Activated T-cell treated with anti-CD3 and anti-CD28 coated beads for 4 hours (primary cell): Measurements from ENCODE around the gene ACOX2.
A peak's percentile ranks its signal among the peaks of the same experiment; 100 is the strongest.

ENCODE experiments used
- DNase-seq: peaks from one replicate; pipeline ENCODE4 v3.0.0-alpha.2; 2020

Gene ACOX2

DNA sequence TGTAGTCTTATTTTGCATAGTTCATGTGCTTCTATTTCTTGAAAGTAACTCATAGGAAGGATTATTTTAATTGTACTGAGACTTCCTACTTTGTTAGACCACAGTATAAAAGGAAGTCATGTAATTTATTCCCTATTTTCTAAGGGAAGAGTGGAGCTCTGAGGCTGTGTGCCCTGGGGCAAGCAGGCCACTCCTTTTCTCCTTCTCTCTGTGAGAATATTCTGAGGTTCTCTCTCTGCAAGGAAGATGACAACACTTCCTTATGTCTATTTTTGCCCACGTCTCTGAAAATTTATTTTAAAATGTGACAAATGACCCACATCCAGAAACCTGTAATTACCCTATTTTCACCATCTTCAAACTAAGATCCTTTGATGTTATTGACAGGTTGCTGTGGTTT, 34.1 kb downstream of the ACOX2 start:
- no peak for DNase-seq

DNA sequence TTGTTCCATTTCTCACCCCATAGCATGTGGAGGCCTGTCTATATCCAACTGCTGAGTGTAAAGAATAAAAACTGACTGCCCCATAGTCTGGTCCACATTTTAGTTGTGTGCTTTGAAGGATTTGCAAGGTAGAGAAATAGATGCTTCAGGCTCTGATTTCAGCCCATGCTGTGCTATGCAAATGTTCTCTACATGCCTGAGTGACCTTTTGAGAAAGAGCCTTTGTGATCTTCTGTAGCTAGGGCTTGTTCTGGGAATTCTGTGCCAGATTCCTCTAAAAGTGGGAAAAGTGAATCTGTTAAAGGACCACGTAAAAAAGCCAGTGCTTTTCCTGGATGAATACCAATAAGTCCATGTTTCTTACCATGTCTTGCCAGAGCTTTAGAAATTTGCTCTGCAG, 39.9 kb downstream of the ACOX2 start:
- no peak for DNase-seq

- no peak for DNase-seq
Measured at GRCh38 chr3:58496206-58496857, 40.7 kb downstream of the ACOX2 start.

- no peak for DNase-seq
Measured at GRCh38 chr3:58495101-58495500, 41.9 kb downstream of the ACOX2 start.

GRCh38 chr3:58494107-58494506, 42.9 kb downstream of the ACOX2 start:
- no peak for DNase-seq

GRCh38 chr3:58492494-58492905, 44.5 kb downstream of the ACOX2 start:
- peak; percentile 19 for DNase-seq

DNA sequence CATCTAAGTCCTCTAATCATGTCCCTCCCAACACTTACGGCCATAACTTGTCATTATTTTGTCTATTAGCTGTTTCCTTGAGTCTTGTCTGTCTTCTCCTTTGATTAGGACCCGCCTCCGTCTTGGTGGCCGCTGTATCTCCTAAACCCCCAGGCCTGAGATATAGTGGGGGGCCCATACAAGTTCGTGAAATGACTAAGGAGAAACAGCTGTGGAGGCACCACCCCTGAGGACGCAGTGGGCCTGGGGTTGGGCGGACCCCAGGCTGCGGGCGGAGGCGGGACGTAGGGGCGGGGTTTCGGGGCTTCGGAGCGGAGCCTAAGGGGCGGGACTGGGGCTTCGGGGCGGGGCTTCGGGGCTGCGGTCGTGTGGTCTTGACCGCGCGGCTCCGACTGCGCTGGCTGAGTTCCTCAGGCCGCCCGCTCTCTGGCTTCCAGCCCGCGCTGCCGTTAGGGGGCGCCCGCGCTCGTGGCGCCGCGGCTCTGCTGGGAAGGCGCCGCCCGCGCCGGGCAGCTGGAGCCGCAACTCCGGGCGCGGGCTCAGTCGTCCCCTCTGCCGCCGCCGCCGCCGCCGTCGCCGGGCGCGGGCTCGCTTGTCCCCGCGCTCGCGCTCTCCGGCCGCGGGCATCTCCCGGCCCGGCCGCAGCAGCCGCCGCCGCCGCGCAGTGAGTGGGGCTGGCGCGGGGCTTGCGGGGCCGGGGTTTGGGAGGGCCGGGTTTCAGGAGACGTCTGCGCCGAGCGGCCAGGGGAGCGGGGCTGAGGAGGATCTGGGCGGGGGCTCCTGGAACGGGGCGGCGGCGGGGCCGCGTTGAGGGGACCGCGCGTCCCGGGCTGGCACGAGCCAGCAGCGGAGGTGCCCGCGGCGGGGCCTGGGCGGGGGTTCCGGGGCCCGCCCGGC, 45.2 kb downstream of the ACOX2 start, which contains the start of gene KCTD6:
Gene KCTD6, plus strand, starts transcription at position 591 of the 897 bp plus-strand sequence. CDS start 6,660 bp downstream, outside the sequence.
- DNase-seq: peak; percentile 80

GRCh38 chr3:58490860-58491501, 46.0 kb downstream of the ACOX2 start:
- no peak for DNase-seq

DNA sequence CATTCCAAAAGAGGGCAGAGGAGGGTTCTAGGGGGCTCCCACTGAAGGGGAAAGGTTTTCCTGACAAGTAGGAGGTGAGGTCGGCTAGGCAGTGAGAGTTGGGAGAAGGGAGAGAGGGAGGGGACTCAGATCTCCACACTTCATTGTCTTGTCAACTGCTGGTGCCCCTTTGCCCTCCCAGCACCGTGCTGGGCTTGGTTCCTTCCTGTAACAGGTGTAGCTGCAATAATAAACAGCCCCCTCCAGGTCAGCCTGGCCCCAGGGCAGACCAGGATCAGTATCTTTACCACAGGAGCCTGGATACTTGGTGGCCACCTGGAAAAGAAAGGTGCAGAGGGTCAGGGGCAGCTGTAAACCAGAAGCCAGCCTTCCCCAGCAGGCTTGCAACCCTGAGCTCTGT, 48.0 kb downstream of the ACOX2 start:
- DNase-seq: no peak

GRCh38 chr3:58487140-58487886, 49.7 kb downstream of the ACOX2 start:
- no peak for DNase-seq

DNA sequence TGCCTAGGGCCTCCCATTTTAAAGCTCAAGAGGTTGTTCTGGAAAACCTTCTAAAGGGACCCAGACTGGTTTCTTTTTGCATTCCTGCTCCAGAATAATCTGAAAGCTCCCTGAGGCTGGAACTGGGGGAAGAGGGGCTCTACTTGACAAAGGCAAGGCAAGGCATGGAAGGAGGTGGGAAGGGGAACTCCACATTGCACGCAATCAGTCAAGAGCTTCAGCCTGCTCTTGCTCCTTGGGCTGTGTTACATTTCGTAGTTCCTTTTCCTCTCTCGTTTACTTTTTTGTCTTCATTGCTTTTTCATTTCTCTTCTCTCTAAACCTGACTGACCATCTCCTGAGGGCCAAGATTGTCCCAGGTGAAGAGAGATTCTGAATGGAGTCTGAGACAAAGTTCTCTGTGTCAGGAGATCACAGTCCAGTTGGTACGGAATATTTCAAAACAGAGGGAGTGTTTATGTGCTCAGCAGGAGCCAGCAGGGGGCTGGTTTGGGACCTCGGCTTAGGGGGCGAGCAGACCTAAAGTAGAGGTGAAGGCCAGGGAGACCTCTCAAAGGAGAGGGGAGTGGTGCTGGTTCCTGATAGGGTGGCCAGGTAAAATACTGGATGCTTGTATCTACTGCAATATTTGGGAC, 51.1 kb downstream of the ACOX2 start:
- no peak for DNase-seq

GRCh38 chr3:58484722-58485069, 52.3 kb downstream of the ACOX2 start:
- DNase-seq: no peak

DNA sequence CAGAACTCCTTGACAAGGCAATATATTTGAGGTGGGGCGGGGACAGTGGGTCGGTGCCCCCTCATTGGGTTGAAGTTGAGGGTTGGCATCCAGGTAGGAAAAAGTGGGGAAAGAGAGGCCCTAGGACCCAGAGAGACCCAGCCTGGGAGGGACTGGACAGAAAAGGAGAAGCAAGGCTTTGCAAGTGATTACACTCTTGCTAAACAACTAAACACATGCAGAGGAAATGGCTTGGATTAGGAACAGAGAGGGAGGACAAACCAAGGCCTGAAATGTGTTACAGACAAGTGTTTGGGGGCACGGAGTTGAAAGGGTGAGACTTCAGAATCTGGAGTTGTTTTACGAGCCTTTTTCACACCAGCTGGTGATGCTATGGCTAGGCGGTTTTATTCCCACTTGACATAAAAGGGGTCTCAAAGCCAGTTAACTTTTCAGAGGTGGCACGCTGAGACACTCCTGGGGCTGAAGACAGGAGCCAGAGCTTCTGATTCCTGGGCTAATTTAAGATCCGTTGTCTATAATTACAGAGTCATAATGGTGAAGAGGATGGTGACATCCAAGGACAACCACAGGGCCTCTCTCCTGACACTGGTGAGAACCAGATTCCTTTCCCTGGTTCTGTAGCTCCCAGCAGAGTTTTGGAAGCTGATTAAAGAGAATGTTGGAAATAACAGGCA, 52.8 kb downstream of the ACOX2 start:
- no peak for DNase-seq

- DNase-seq: no peak
Measured at GRCh38 chr3:58482917-58483636, 53.9 kb downstream of the ACOX2 start.

DNA sequence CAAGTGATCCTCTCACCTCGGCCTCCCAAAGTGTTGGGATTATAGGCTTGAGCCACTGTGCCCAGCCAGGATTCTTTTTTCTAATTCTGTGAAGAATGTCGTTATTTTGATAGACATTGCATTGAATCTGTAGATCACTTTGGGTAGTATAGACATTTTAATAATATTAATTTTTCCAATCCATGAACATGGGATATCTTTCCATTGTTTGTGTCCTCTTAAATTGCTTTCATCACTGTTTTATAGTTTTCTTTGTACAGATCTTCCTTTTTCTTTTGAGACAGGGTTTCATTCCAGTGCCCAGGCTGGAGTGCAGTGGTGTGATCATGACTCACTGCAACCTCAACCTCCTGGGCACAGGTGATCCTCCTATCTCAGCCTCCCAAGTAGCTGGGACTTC, 56.7 kb downstream of the ACOX2 start:
- DNase-seq: no peak

- no peak for DNase-seq
Measured at GRCh38 chr3:58478781-58479180, 58.2 kb downstream of the ACOX2 start.

- DNase-seq: no peak
Measured at GRCh38 chr3:58474967-58475578, 61.9 kb downstream of the ACOX2 start.

DNA sequence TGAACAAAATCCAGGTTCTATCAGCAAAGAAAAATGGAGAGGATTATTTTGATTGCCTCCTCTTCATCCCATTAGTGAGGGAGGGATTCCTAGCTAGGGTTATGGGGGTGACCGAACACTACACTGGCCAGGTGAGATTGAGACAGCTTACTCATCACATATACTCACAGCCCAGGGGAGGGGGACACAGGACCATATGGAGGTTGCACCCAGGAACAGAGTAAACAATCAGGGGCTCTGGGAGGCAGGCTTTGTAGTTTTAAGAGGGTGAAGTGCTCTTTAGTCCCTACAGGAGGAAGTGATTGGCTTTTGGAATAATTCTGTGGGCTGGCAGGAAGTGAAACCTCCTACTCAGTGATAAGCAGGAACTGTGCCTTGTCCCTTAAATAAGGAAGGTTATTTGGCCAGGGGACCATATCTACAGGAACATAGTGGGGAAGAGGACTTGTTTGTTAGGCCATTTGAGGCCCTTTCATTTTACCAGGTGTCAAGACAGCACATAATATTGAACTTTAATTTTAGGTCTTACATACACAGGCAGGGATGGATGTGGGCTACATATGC, 62.6 kb downstream of the ACOX2 start:
- no peak for DNase-seq

- DNase-seq: no peak
Measured at GRCh38 chr3:58473275-58473674, 63.7 kb downstream of the ACOX2 start.
